Bladder microvascular endothelial cell (primary cell): ENCODE measurements around the gene CFHR1. TPM values are rescaled to one million over a fixed set of nuclear protein-coding genes. Genes with fewer than 3 reads are reported as not detected.

Experiments
- total RNA-seq: library from RNA; depleted of rRNA; stranded (reverse); fragments of >200 nt; gene quantifications from 2 replicates; pipeline ENCODE4 v1.2.3, GENCODE V29; 2014

Gene CFHR1
- not detected in 2 replicates for total RNA-seq

DNA sequence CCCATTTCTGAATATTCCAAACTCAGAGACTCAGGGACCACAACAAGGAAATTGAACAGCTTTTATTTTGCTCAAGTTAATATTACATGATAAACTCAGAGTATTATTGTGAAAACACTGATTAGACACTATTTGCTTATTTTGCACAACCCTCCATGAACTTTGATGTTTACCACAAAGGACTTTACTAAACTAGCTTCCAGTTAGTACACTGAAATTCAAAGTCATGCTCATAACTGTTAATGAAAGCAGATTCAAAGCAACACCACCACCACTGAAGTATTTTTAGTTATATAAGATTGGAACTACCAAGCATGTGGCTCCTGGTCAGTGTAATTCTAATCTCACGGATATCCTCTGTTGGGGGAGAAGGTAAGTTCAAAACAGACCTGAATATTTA lies at the start of gene CFHR1:
CFHR1 (plus strand) TSS at position 201 of the 400 bp plus-strand sequence; CDS start at position 315, 114 bp downstream.

GRCh38 chr1:196774603-196775002 lies 44.9 kb upstream of the CFHR1 start, which contains the start of gene CFHR3:
Gene CFHR3, plus strand, starts transcription at chr1:196774840. Its CDS starts 47 bp downstream, at chr1:196774887.

Other genes with a start within 250 kb of the CFHR1 start
- 0.13 TPM in 1 of 2 replicates, not detected in the other for gene KCNT2, start 211.3 kb upstream of the CFHR1 start, total RNA-seq
- 12.6 and 14.9 TPM in 2 replicates for gene CFH, start 167.7 kb upstream of the CFHR1 start, total RNA-seq
- gene CFHR3, start 44.9 kb upstream of the CFHR1 start, total RNA-seq, result not detected in 2 replicates
- not detected in 2 replicates for gene CFHR4, start 68.3 kb downstream of the CFHR1 start, total RNA-seq
- gene CFHR2, start 124.0 kb downstream of the CFHR1 start, total RNA-seq, result not detected in 2 replicates
- gene CFHR5, start 157.8 kb downstream of the CFHR1 start, total RNA-seq, result not detected in 2 replicates
- not detected in 2 replicates for gene F13B, start 247.5 kb downstream of the CFHR1 start, total RNA-seq